HEK293 (cell line): Measurements from ENCODE around the gene GTF3C5.

ENCODE experiments used
- CTCF ChIP-seq: fragments of 450-650 bp; formaldehyde crosslinking; IDR thresholded peaks from 2 replicates; pipeline ENCODE4 v1.5.1; 2016; ENCODE audit warnings: missing biosample characterization, missing genetic modification characterization
- KLF16 ChIP-seq: fragments of 450-650 bp; formaldehyde crosslinking; IDR thresholded peaks from 2 replicates; pipeline ENCODE4 v1.5.1; 2017; ENCODE audit warnings: missing biosample characterization, missing genetic modification characterization
- PBX3 ChIP-seq: sonication (generic); formaldehyde crosslinking; IDR thresholded peaks from 2 replicates; pipeline ENCODE4 v1.8.1; 2022; ENCODE audit warnings: mild to moderate bottlenecking, moderate library complexity, missing genetic modification reagents
- SETDB1 ChIP-seq: IDR thresholded peaks from one replicate; pipeline ENCODE4 v1.6.1; 2017; ENCODE audit warnings: mild to moderate bottlenecking, low read length, moderate library complexity, mixed read lengths; ENCODE audit not compliant: insufficient read length
- ZBTB49 ChIP-seq: fragments of 450-650 bp; formaldehyde crosslinking; IDR thresholded peaks from 2 replicates; pipeline ENCODE4 v1.5.1; 2016; ENCODE audit warnings: missing biosample characterization, missing genetic modification characterization, low read depth
- ZNF112 ChIP-seq: fragments of 450-650 bp; formaldehyde crosslinking; IDR thresholded peaks from 2 replicates; pipeline ENCODE4 v1.5.0; 2017; ENCODE audit warnings: missing biosample characterization, missing genetic modification characterization
- ZNF16 ChIP-seq: fragments of 450-650 bp; formaldehyde crosslinking; IDR thresholded peaks from 2 replicates; pipeline ENCODE4 v1.5.1; 2016; ENCODE audit warnings: low read depth, missing biosample characterization, missing genetic modification characterization
- ZNF292 ChIP-seq: fragments of 450-650 bp; formaldehyde crosslinking; IDR thresholded peaks from 2 replicates; pipeline ENCODE4 v1.5.1; 2016; ENCODE audit warnings: low read depth, missing biosample characterization, missing genetic modification characterization, borderline replicate concordance
- ZNF600 ChIP-seq: fragments of 450-650 bp; formaldehyde crosslinking; IDR thresholded peaks from 2 replicates; pipeline ENCODE4 v1.5.1; 2016; ENCODE audit warnings: missing biosample characterization, missing genetic modification characterization
- ZNF626 ChIP-seq: fragments of 450-650 bp; sonication (Bioruptor Pico); formaldehyde crosslinking; IDR thresholded peaks from 2 replicates; pipeline ENCODE4 v1.5.1; 2018; ENCODE audit warnings: missing biosample characterization, missing genetic modification characterization, inconsistent platforms
- ZNF629 ChIP-seq: fragments of 450-650 bp; formaldehyde crosslinking; IDR thresholded peaks from 2 replicates; pipeline ENCODE4 v1.5.1; 2017; ENCODE audit warnings: missing biosample characterization, missing genetic modification characterization
- ZNF677 ChIP-seq: fragments of 450-650 bp; IDR thresholded peaks from 2 replicates; pipeline ENCODE4 v1.5.0; 2018; ENCODE audit warnings: missing biosample characterization, mild to moderate bottlenecking, missing genetic modification characterization, moderate library complexity
- ZNF768 ChIP-seq: fragments of 450-650 bp; formaldehyde crosslinking; IDR thresholded peaks from 2 replicates; pipeline ENCODE4 v1.5.1; 2018; ENCODE audit warnings: missing biosample characterization, mild to moderate bottlenecking, missing genetic modification characterization
- ZNF785 ChIP-seq: fragments of 450-650 bp; formaldehyde crosslinking; IDR thresholded peaks from 2 replicates; pipeline ENCODE4 v1.5.1; 2016; ENCODE audit warnings: missing biosample characterization, missing genetic modification characterization

GRCh38 chr9:133014696-133015095, 16.1 kb upstream of the GTF3C5 start:
- TF ChIP-seq KLF16 (tag by site-specific recombination), result no peak
- TF ChIP-seq ZNF768 (tag by site-specific recombination), result no peak
- no peak for TF ChIP-seq CTCF
- TF ChIP-seq ZNF626 (tag by site-specific recombination), result no peak
- no peak for TF ChIP-seq ZNF785
- no peak for TF ChIP-seq ZNF112 (tag by site-specific recombination)
- TF ChIP-seq ZNF16 (tag by site-specific recombination), result no peak
- no peak for TF ChIP-seq ZNF677
- no peak for TF ChIP-seq ZNF292 (tag by site-specific recombination)
- no peak for TF ChIP-seq ZNF600
- TF ChIP-seq ZBTB49 (tag by site-specific recombination), result no peak
- no peak for TF ChIP-seq SETDB1
- no peak for TF ChIP-seq PBX3
- no peak for TF ChIP-seq ZNF629 (tag by site-specific recombination)
